GM18505 (cell line): ENCODE results near the gene CEACAM7.
"Not testable (repeated sequence)": the region's sequence is repeated elsewhere in the genome, so short reads cannot be mapped to it uniquely, and the experiment has no call there.

Experiments
- ATAC-seq: cut with Tn5 transposase; IDR thresholded peaks from one replicate; pipeline ENCODE4 v1.9.1; 2021; ENCODE audit not compliant: unreplicated experiment
- POLR2A ChIP-seq: IDR thresholded peaks from 4 replicates; pipeline ENCODE4 v1.6.1; 2011; ENCODE audit warnings: borderline replicate concordance; ENCODE audit not compliant: insufficient read depth, insufficient read length; ENCODE audit errors: extremely low read depth

CEACAM7 gene

DNA sequence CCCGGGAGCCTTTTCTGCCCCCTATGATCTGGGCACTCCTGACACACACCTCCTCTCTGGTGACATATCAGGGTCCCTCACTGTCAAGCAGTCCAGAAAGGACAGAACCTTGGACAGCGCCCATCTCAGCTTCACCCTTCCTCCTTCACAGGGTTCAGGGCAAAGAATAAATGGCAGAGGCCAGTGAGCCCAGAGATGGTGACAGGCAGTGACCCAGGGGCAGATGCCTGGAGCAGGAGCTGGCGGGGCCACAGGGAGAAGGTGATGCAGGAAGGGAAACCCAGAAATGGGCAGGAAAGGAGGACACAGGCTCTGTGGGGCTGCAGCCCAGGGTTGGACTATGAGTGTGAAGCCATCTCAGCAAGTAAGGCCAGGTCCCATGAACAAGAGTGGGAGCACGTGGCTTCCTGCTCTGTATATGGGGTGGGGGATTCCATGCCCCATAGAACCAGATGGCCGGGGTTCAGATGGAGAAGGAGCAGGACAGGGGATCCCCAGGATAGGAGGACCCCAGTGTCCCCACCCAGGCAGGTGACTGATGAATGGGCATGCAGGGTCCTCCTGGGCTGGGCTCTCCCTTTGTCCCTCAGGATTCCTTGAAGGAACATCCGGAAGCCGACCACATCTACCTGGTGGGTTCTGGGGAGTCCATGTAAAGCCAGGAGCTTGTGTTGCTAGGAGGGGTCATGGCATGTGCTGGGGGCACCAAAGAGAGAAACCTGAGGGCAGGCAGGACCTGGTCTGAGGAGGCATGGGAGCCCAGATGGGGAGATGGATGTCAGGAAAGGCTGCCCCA lies 8.5 kb upstream of the CEACAM7 start:
- ATAC-seq = no peak
- no peak for TF ChIP-seq POLR2A

DNA sequence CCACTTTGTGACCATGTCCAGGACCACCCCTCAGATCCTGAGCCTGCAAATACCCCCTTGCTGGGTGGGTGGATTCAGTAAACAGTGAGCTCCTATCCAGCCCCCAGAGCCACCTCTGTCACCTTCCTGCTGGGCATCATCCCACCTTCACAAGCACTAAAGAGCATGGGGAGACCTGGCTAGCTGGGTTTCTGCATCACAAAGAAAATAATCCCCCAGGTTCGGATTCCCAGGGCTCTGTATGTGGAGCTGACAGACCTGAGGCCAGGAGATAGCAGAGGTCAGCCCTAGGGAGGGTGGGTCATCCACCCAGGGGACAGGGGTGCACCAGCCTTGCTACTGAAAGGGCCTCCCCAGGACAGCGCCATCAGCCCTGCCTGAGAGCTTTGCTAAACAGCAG lies 7.7 kb upstream of the CEACAM7 start:
- no peak for ATAC-seq
- no peak for TF ChIP-seq POLR2A

DNA sequence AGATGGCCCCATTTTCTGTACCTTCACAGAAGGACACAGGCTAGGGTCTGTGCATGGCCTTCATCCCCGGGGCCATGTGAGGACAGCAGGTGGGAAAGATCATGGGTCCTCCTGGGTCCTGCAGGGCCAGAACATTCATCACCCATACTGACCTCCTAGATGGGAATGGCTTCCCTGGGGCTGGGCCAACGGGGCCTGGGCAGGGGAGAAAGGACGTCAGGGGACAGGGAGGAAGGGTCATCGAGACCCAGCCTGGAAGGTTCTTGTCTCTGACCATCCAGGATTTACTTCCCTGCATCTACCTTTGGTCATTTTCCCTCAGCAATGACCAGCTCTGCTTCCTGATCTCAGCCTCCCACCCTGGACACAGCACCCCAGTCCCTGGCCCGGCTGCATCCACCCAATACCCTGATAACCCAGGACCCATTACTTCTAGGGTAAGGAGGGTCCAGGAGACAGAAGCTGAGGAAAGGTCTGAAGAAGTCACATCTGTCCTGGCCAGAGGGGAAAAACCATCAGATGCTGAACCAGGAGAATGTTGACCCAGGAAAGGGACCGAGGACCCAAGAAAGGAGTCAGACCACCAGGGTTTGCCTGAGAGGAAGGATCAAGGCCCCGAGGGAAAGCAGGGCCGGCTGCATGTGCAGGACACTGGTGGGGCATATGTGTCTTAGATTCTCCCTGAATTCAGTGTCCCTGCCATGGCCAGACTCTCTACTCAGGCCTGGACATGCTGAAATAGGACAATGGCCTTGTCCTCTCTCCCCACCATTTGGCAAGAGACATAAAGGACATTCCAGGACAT lies 7.0 kb upstream of the CEACAM7 start:
- no peak for TF ChIP-seq POLR2A
- no peak for ATAC-seq

DNA sequence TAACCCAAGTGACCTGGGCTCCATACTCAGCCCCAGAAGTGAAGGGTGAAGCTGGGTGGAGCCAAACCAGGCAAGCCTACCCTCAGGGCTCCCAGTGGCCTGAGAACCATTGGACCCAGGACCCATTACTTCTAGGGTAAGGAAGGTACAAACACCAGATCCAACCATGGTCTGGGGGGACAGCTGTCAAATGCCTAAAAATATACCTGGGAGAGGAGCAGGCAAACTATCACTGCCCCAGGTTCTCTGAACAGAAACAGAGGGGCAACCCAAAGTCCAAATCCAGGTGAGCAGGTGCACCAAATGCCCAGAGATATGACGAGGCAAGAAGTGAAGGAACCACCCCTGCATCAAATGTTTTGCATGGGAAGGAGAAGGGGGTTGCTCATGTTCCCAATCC lies 6.1 kb upstream of the CEACAM7 start:
- ATAC-seq = no peak
- TF ChIP-seq POLR2A = no peak

DNA sequence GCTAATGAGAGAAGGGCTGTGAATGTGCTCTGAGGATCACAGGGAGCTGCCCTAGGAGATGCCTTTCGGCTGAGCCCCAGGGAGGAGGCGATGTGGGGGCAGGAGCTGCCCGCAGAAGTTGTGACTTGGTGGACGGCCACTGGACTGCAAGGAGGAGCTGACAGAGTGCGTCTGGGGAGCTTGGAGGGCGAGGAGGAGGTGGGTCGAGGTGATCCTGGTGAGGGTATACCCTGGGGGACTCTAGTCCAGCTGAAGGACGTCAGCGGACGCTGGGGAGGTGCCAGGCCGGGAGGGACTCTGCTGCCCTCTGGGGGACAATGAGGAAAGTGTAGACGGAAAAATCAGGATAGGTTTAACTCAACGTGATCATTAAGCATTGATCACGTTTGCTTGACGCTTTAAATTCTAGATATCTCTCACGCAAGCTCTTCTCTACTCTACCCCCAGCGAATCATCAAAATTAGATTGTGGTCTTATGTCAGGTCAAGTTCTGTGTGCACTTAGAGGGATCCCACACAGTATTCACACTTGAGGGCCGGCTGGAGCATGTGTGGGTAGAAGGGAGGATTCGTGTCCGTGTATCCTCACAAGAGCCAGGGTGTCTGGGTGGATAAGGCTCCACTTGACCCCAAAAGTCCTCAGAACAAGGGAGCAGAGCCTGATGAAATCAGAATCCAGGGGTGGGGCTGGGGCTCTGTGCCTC lies 3.3 kb upstream of the CEACAM7 start:
- TF ChIP-seq POLR2A = no peak
- no peak for ATAC-seq

DNA sequence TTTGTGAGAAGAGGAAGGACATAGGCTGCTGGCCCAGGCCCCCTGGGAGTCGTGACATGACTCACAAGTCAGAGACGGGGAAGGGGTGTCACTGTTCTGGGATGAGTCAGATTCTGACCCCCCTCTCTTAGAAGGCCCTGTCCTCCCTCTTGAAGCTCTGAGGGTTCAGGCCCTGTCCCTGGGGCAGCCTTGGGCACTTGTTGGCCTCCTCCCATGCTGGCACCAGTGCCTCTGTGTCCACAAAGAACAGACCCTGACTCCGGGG lies 2.7 kb upstream of the CEACAM7 start:
- no peak for ATAC-seq
- no peak for TF ChIP-seq POLR2A

DNA sequence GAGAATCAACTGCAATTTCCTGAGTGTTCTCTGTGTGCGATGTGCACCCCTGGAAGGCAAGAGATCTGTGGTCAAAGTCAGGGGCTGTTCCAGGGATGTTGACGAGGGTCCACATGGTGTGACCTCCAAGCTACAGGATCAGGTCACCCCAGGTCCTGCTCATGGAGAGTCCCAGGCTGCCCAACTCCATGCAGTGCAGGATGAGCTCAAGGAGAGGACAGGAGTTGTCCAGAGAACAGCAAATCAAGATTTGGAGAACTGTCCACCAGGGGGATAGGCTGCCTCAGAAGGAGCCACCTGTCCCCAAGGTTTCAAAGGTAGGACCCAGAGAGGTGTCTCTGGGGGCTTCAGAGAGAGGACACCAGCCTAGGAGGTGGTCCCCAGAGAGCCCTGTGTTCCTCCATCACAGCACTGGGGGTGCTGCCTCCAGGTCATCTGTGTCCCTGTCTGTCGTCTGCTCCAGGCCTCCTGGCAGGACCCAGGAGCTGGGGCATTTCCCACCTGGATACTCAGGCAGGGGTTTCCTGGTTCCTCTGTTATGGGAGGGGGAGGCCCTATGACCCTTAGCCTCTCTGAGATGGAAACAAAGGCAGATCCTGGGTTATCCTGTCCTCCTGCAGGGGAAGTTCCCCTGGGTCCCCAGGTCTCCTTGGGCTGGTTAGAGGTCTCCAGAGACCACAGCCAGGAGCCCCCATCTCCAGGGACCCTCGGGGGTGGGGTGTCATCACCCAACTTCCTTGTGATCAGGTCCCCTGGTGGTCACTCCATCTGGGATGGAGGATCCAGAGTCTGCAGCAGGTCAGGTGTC lies 2.1 kb upstream of the CEACAM7 start:
- ATAC-seq = no peak
- TF ChIP-seq POLR2A = no peak

DNA sequence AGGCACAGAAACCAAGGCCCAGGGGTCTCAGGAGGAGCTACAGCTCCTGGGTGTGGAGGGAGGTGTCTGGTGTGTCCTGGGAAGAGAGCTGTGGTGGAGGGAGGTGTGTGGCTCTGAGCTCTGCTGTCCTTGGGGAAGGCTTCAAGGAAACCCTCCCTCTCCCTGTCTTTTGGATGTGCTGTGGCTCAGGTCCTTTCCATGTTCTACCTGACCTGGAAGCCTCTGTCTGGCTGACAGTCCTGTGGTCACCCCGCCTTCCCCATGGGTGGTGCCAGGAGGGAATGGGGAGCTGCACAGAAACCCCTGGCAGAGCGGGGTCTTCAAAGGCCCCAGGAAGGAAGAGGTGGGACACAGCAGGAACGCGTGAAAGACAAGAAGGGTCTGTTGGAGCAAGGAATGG lies 617 bp upstream of the CEACAM7 start:
- TF ChIP-seq POLR2A = no peak
- no peak for ATAC-seq

DNA sequence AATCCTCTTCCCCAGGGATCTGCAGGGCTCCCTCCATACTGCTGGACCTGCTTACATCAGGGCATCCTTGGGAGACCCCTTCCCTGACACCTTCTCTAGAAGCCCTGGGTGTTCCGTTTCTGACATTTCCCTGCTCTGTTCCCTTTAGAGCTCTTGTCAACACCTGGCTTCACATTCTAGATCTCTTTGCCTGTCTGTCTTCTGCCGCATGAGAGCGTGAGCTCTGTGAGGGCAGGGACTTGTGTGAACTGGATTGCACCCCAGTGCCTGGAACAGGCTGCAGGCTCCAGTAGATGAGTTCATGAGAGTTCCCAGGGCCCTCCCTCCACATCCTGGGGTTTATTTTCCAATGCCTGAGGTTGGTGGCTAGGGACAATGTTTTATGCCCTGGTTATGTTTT lies 651 bp downstream of the CEACAM7 start:
- no peak for ATAC-seq
- TF ChIP-seq POLR2A = no peak

DNA sequence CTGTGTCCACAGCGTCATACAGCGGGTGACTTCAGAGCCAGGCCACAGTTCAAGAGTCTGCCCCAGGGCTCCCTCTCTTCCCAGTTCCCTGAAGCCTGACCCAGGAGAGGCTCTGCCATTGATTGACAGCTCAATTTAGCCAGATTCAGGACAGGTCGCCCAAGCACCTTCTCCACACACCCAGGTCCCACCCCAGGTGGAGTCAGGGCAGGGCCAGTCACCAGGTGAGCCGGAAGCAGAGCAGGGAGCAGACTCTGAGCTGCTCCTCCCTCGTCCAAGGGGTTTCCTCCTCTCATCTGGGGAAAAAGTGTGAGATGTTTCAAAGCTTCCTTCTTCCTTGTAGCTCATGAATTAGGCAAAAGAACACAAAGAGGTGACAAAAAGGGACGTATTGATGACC lies 5.6 kb downstream of the CEACAM7 start:
- no peak for TF ChIP-seq POLR2A
- no peak for ATAC-seq

DNA sequence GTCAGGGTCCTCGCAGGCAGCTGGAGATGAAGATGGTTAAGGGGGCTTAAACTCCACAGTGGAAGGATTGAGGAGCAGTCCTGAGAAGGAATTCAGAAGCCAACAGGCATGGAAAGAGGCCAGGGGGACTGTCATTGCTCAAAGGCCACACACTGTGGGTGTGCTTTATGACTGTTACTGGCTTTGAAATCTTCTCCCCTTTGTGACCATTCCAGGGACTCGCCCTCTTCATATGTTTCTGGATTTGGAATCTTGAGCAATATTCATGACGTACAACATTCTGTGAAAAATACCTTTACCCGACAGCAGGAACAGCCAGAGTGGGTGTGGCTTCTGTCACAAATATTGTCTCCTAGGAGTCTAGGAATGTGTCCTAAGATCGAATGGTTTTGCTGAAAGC lies 16.6 kb downstream of the CEACAM7 start:
- TF ChIP-seq POLR2A = no peak

DNA sequence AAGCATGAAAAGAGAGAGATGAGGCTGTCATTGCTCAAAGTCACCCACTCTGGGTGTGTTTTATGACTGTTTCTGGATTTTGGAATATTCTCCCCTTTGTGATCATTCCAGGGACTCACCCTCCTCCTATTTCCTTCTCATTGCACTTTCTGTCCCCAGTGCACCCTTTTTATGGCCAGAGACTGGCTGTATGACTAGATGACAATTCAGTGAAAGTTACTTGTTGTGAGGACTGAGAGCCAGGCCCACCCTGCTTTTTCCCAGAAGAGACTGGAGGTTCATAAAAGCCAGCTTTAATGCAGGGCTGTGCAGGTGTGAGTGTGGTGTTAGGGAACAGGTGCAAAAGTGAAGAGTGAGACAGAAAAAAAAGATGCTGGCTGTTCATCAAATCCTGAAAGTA lies 17.3 kb downstream of the CEACAM7 start:
- no peak for TF ChIP-seq POLR2A
- no peak for ATAC-seq

More for the DNA sequence above, 16.6 kb downstream of the CEACAM7 start:
- ATAC-seq = no peak

DNA sequence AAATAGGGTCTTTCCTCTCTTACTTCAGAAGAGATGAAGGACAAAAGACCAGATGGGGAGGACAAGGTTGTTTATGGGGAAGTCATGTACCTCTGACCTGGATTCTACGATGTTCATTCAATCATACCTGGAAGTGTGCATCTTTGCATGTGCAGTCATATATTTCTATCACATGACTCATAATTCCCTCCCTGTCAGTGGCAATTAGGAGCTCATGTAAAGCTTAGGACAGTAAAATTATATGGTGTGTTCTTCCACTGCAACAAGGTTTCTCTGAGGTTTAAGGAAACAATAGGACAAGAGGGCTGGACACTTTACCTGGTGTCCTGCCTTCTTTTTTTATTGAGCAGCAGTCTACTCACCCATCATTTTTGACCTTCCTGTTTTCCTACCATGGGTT lies 19.8 kb downstream of the CEACAM7 start:
- no peak for ATAC-seq
- TF ChIP-seq POLR2A = no peak

DNA sequence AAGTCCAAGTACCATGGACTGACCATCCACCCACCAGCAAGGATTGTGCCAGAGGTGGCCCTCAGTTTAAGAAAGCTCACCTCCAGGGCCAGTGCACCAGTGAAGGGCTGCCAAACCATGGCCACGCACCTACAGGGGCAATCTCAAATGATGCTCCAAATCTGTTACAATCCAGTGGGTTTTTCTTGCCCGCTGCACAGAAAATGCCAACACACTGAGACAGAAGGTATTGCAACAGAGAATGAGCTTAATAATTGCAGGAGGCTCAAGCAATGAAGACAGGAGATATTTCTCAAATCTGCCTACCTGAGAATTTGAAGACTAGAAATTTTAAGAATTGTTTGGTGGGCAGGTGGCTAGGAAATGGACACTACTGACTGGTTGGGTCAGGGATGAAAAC lies 22.0 kb downstream of the CEACAM7 start:
- TF ChIP-seq POLR2A = no peak
- ATAC-seq = no peak

DNA sequence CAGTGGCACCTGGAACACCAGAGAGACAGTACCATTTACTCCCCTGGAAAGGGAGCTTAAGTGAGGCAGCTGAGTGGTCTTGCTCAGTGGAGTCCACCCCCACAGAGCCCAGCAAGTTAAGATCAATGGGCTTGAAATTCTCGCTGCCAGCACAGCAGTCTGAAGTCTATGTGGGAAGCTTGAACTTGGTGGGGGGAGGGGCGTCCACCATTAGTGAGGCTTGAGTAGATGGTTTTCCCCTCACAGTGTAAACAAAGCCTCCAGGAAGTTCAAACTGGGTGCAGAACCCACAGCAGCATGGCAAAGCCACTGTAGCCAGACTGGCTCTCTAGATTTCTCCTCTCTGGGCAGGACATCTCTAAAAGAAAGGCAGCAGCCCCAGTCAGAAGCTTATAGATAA lies 30.9 kb downstream of the CEACAM7 start:
- TF ChIP-seq POLR2A = no peak
- ATAC-seq = no peak

DNA sequence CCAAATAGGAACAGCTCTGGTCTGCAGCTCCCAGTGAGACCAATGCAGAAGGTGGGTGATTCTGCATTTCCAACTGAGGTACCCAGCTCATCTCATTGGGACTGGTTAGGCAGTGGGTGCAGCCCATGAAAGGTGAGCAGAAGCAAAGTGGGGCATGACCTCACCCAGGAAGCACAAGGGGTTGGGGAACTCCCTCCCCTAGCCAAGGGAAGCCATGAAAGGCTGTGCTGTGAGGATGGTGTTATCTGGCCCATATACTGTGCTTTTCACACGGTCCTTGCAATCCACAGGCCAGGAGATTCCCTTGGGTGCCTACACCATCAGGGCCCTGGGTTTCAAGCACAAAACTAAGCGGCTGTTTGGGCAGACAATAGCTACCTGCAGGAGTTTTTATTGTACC lies 31.3 kb downstream of the CEACAM7 start:
- not testable (repeated sequence) for ATAC-seq
